CD1c-positive myeloid dendritic cell (primary cell): ENCODE results near the gene PLA2G6.
"Not testable (repeated sequence)": the region's sequence is repeated elsewhere in the genome, so short reads cannot be mapped to it uniquely, and the experiment has no call there.

ENCODE experiments used
- DNase-seq: peaks from one replicate; pipeline ENCODE4 v3.0.0-alpha.2; 2016; ENCODE audit errors: extremely low spot score

The PLA2G6 gene

DNA sequence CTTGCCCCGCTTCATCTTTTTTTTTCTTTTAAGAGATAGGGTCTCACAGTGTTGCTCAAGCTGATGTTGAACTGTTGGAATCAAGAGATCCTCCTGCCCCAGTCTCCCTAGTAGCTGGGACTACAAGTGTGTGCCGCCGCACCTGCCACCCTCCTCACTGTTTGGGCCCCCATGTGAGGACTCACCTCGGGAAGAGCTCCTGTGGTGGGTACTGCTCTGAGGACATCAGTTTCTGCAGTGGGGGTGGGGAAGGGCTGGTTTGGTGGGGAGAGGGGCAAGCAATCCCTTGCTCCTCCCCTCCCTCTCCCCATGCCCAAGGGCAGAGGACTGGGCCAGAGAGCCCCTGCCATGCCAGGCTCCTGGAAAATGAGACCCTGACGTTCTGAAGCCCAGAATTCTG lies 96.1 kb downstream of the PLA2G6 start:
- no peak for DNase-seq

DNA sequence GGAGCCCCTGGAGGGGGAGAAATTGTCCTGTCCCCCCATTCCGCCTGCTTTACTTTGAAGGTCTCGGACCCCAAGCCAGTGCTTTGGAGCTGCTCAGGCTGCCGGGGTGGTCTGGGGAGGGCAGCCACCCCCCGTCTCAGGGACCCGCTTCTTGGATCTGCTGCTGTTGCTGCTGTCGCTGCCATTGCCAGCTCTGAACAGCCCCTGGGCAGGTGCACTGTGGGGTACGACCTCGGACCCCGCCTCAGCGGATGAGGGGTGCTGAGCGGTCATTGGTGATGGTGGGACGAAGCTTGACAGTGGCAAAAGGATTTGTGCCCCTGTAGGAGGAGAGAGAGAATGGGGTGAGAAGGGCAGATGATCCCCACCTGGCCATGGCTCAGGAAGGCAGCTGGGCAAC lies 96.6 kb downstream of the PLA2G6 start:
- no peak for DNase-seq

DNA sequence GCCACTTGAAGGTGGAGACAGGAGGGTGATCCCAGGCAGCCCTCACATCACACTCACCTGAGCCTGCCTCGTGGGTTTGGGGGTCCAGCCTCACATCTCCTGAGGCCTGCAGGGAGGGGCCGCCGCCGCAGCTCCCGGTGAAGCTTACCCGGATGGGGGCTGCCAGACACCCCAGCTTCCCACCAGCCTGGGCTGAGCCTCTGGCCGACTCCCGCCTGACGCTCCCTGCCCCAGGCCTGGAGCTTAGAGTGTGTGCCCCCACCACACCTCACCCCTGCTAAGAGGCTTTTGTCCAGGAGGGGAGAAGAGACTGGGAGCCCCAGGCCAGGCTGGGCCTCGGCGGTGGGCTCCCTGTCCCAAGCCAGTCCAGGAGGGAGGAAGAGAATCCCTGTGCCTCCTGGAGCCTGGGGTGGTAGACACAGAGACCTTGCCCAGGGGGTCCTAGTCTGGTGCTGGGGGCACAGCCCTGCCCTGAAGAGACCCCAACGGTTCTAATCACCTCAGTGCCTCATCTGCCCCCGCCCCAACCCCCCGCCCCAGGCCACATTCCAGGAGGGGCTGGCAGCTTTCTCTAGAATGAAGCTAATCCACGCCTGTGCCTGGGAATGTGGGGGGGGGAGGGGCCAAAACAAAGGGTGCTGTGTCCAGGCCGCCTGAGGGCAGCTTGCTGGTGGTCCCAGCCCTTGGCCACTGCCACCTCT lies 97.5 kb downstream of the PLA2G6 start, which contains the start of gene SLC16A8:
SLC16A8 (minus strand) TSS at position 254 of the 701 bp plus-strand sequence. CDS start 1,311 bp downstream, outside the sequence.
- no peak for DNase-seq

DNA sequence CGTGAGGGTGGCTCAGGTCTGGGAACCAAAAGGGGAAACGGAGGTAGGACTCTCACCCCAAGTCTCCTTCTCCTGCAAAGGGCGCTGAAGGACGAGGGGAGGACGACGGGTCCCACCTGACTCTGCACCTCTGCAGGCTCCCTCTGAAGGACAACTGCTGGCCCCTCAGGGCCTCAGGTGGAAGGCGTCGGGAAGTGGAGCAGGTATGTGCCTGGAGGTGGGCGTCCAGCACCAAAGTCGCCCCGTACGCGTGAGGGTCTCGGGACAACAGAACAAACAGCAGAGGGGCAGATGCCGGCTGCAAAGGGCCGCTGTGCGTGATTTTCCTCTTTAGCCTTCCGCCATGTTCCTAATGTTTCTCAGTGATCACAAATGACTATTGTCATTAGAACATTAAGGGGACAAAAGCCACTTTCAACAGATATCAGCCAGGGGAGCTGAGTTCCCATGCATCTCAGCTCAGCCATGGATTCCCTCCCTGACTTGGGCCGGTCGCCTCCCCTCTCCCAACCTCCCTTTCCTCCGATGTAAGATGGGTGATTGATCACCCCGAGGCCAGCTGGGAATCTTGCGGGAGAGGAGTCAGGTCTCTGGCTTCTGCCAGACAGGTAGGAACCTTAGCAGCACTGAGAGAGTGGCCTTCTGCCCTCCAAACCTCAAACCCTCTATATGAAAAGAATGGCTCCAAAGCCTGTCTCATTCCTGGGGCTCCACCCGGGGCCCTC lies 98.5 kb downstream of the PLA2G6 start:
- DNase-seq, result no peak

DNA sequence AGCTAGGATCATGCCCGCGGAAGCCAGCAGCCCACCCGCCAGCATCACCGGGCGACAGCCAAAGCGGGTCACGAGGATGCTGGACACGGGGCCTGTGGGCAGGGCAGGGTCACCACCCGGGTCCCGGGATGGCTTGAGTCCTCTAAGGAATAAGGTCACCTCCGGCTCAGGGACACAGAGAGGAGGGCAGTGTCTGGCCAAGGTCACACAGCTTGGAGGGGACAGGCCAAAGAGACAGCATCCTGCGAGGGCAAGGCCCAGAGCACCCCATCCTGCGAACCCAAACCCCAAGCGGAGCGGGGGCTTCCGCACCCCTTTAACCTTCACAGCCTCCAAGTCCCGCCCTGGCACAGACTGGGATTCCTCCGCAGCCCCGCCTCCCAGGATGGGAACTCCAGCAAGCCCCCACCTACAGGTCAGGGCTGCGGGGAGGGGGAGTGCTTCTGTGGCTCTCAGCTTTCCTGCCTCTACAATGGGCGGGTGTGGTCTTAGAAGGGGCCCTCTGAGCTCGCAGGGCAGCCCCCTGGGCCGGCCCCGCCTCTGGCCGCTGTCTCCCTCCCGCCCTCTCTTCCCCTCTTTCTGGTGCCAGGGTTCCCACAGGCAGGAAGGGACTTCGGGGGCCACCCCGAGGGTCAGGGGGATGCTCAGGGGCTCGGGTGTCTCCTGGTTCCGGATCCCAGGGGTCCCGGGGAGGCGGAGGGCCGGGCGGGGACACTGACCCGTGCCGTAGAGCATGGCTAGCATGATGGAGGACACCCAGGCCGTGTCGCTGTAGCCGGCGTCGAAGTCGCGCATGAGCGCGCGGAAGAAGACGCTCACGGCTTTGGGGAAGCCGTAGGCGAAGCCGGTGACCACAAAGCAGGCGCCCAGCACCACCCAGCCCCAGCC lies 99.4 kb downstream of the PLA2G6 start:
- DNase-seq, result peak; percentile 51

DNA sequence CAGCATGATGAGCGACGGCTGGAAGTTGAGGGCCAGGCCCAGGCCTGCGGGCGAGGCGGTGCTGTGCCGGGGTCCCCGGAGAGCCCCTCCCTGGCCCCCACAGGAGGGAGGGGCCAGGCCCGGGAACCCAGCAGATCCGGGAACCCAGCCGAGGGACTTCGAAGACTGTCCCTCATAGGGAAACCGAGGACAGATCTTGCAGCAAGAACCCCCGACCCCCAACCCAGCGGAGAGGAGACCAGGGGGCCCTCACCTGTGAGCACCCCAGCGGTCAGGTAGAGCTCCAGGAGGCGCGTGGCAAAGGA lies 100.0 kb downstream of the PLA2G6 start:
- DNase-seq, result no peak

DNA sequence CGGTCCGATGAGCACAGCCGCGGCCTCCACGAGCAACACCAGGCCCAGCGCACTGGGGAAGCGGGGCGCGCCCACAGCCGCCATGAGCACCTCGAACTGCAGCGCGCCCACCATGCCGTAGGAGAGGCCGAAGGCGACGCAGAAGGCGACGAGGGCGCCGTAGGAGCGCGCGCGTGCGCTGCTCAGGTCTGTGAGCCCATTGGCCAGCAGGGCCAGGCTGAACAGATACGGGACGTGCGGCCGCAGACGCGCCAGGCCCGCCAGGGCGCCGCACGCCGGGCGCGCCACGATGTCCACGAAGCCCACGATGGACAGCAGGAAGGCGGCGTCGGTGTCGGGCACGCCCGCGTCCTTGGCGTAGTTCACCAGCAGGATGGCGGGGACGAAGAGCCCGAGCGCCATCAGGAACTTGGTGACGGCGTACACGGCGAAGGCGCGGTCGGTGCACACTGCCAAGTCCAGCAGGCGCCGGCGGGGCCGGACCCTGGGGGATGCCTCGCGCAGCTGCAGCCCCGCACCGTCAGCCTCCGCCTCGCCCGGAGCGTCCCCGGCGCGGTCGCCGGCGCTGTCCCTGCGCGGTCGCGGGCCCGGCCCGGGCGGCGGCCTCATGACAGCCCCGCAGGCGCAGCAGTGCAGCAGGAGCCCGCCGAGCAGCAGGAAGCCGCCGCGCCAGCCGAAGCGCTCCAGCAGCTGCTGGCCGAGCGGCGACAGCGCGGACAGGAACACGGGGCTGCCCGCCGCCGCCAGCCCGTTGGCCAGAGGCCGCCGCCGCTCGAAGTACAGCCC lies 100.6 kb downstream of the PLA2G6 start:
- DNase-seq, result peak; percentile 26

DNA sequence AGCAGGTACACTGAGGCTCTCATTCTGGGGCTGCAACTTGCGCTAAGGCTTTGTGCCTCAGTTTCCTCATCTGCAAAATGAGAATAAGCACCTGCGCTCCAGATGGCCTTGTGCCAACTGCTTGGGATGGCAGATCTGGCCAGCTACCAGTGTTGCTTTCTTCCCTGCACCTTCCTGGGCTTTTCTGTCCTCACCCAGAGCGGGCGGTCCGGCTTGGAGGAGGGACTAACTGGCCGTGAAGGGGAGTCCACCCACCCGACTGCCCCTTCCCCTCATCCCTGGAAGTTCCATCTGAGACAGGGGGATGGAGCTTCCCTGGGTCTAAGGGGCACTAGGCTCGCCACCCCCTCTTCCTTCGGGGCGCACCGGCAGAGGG lies 101.2 kb downstream of the PLA2G6 start:
- DNase-seq, result no peak

DNA sequence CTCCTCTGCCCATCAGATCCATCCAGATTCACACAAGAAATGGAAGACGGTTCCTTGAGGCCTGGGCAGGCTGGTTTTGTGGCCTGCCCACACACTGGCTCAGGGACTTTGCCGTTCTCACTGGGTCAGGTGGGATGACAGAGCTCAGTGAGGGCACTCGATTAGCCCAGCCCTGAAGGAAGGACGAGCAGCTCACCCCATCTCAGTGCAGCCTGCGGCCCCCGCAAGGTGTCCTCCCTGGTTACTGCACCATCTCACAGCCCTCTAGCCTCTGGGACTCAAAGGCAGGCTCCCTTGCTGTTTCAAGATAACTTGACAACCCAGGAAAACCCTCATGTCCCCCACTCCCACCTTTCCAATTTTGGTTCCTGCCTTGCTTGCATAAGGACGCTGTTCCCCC lies 101.8 kb downstream of the PLA2G6 start:
- DNase-seq, result no peak

DNA sequence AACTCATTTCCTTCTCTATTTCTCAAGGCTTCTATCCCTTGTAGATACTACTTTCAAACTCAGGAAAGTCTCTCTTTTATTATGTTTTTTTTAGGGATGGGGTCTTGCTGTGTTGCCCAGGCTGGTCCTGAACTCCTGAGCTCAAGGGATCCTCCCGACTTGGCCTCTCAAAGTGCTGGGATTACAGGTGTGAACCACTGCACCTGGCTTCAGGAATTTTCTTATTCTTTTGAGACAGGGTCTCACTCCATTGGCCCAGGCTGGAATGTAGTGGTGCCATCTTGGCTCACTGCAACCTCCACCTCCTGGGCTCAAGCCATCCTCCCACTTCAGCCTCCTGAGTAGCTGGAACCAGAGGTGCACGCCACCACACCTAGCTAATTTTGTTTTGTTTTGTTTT lies 102.4 kb downstream of the PLA2G6 start:
- not testable (repeated sequence) for DNase-seq

DNA sequence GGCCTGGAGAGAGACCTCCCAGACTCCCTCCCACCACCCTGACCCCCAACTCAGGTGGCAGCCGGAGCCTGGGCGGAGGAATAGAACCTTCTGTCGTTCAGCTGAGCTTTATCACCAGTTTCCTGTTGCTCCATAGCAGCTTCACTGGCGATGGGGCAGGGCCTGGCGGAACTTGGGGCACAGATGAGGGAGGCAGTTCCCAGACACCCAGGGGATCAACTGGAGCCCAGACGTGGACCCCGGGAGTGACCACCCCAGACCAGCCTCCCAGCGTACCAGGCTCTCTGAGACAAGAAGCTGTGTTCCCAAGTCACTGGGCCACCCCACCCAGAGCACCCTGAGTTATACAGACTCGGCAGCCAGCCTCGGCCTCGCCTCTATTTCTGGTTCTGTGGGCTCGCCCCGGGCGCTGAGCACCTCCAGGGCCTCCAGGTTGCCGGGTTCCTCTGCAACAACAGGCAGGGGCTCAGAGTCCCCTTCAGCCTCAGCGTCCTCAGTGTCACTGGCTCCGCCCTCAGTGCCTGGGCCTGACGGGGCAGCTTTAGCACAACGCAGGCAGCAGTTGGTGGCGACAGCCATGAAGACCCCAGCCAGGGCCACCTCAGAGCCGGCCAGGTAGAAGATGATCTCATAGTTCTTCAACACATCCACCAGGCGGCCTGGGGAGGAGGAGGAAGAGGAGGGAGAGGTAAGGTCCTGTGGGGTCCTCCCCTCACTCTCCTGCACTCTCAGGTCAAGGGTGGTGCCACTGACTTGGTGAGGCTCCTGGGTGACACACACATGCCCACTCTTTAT lies 103.4 kb downstream of the PLA2G6 start:
- DNase-seq, result no peak

DNA sequence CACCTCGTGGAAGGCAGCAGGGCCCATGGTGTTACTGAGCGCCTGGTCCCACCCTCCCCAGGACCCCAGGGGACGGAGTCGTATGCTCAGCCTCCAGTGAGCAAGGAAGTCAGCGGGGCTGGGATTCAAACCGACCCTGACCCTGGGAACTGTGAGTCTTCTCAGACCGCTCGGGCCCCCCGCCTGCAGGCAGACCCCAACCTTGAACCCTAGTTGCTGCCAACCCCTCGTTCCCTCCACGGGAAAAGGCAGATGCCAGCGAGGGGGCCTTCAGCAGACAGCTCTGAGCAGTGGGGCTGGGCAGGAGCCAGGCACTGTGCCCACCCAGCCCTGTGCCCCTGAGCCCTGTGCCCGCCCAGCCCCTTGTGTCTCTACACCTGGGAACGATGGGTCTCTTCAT lies 104.0 kb downstream of the PLA2G6 start:
- DNase-seq, result no peak

DNA sequence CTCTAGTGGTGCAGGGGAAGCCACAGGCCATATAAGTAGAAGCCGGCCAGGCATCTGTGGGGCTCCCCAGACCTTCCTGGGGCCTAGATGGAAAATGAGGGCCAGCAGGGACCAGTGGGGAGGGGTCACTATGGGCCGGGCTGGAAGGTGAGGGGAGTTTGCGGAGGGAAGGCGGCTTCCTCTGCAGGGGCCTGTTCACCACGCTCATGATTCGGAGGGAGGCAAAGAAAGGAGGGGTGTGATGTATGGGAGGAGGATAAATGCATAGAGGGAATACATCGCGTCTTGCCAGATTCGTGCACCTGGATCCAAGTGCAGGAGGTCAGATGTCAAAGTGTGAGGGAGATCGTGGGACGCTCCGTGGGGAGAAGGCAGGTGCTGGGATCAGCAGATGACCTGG lies 104.5 kb downstream of the PLA2G6 start:
- no peak for DNase-seq

DNA sequence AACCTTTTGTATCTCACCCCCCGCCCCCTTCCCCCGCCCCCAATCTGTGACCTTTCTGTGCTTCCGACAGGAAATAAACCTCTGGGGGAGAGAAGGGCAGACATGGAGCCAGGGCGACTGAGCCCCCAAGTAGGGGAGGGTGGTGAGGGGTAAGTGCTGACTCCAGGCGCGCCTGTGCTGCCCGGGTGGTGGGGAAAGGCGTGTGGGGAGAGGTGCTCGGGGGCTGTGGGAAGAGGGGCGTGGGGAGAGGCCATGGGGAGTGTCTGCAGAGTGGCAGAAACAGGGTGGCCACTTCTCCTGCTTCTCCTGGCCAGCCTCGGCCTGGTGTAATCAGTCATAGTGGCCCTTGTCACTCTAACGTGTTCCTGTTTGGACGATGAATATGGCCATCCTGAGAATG lies 105.7 kb downstream of the PLA2G6 start:
- DNase-seq, result no peak

DNA sequence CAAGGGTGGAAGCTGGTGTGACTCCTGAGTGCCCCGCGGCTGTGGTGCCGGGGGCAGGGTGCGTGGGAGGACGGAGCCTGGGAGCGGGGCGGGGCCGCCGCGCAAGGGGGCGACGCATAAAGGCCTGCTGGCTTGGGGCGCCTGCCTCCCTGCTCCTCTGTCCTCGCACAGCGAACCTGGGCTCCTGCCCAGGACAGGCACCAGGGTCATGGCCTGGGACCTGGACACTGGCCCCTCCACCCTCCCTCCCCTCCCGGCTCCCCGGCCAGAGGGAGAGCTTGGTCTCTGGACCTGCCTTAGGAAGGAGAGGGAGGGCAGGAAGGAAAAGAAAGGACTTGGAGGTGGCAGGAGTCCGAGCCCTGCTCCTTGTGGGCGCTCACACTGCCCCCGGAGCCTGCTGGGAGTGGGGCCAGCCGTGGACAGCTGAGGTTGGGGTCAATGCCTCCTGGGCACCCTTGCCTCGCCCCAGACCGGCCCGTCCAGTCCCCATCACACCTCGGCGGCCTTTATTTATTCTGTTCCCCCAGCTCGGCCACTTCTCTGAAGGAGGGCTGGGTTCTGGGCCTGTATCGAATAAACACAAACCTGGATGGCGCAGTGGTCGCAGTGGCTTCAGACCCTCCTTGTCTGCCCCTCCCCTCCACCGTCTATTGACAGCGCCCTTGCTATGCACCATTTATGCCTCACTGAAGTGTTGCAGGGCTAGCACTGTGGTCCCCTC lies 106.4 kb downstream of the PLA2G6 start:
- DNase-seq, result no peak

DNA sequence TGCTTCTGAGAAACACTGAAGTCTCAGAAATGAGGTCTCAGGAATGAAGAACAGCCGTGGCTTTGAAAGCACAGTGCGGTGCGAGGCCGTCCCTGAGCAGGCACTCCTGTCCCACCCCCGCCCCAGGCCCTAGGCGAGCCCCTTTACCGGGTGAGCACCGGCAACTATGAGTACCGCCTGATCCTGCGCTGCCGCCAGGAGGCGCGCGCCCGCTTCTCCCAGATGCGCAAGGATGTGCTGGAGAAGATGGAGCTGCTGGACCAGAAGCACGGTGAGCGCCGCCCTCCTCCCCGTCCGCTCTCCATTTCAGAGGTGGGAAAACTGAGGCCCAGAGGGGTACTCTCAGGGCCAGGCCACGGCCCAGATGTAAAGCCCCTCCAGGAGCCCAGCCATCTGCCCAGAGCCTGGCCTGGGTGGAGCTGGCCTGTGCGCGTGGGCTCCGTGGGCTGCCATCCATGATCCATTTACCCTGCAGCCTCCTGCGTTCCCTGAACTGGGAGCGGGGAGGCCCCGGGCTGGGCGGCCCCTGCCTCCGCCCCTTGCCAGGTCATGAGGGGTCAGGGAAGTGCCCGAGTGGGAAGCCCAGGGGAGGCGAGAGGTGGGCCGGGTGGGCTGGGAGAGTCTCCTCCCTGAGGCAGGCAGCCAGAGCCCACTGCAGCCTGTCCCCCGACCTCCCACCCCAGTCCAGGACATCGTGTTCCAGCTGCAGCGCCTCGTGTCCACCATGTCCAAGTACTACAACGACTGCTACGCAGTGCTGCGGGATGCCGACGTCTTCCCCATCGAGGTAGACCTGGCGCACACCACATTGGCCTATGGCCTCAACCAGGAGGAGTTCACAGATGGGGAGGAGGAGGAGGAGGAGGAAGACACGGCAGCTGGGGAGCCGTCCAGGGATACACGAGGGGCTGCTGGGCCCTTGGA lies 107.2 kb downstream of the PLA2G6 start:
- DNase-seq, result no peak

DNA sequence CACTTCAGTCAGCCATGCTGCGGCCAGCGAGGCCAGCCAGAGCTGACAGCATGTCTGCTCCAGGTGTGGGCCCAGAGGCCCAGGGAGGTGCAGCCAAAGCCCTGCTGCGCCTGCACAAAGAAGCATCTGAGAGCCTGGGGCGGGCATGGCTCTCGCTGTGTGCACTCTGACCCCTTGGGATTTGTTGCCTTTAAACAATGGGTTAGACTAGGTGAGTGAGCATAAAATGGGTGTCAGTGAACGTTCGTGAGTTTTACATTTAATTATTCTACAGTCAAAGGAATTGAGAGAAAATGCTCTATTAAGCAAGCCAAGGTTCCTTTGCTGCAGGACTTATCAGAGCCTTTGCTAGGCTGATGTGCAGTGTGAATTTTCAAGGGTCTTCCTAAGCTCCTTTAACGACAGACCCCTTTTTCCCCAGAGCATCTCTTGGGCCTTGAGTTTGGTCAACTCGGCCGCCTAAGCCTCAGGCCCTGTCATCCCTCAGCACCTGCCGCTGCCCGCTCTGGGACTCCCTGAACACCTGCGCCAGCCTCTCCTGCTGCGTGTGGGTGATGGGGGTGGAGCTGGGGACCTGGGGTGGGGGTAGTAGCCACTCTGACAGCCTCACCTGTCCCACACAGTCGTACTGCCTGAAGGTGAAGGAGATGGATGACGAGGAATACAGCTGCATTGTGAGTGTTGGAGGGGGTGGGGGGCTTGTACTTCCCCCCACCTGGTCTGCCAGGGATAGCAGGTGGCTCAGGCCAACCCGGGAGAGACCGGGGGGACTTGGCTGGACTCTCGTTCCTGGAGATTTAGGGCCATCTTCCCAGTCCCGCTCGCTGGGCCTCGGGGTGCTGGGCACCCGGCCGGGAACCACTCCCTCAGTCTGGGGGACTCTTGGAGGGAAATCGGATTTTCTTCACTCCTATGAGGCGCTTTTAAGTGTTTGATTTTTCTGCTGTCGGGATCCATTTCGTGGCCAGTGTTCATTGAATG lies 108.2 kb downstream of the PLA2G6 start:
- no peak for DNase-seq
